Measurements from ENCODE around the gene CDH20. TPM values are rescaled to one million over a fixed set of nuclear protein-coding genes. Genes with fewer than 3 reads are reported as not detected.
"Not testable (repeated sequence)": the region's sequence is repeated elsewhere in the genome, so short reads cannot be mapped to it uniquely, and the experiment has no call there.

Gene CDH20
- total RNA-seq, 2 experiments from 2014 or later = 0.10 TPM; not detected in 1

DNA sequence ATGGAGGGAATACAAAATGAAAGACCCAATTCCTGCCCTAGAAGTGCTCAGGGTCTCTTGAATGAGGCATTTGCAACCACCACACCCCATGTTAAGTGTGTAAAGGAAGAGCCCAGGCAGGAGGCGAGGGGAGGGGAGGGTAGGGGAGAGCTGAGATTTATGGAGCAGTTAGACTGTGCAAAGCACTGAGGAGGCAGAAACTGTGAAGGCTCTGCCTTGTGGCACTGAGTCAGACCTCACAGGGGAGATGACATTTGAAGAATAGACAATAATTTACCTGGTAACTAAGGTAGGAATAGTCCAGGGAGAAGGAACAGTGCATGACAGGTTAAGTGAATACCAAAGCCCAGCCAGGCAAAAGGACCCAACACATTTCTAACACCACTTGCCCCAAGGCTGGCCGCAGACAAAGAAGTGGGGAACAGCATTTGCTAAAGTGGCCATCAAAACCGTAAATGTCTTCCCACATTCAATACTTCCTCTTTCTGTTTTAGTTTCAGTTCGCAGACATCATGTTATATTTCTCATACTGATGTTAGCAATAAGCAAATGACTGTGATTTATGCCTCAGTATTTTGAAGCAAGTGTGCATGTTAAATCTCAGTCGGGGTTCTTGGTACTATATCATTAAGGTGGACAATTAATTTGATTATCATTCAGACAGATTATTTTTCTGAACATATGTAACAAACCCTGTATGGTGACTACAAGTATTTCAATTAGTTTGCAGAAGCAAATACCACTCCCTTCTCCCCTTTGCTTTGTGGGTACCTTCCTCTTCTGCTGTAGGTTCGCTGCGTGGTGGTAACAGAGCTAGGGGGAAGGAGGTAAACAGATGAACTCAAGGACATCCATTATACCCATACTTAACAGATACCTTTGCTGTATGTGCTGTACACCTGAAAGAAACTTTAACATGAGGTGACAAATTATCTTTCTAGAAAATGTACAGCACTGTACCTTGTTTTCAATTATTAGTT lies 27.5 kb downstream of the CDH20 start:
- Mint-ChIP-seq H3K36me3 (no peaks in the 10 kb centered on the region), H3K27ac (no peak overlapping the region), H3K4me1 (ENCODE audit: low read depth) (peaks cover 3% of the 10 kb centered on the region), H3K27me3 (no peaks in the 10 kb centered on the region), H3K9me3 (no peaks in the 10 kb centered on the region), H3K4me3 (no peak overlapping the region)
- intact Hi-C loops (cut with micrococcal nuclease) = no loop called here
- CTCF ChIA-PET = no interaction called here
- no peak for DNase-seq
- POLR2A ChIA-PET = no interaction called here

DNA sequence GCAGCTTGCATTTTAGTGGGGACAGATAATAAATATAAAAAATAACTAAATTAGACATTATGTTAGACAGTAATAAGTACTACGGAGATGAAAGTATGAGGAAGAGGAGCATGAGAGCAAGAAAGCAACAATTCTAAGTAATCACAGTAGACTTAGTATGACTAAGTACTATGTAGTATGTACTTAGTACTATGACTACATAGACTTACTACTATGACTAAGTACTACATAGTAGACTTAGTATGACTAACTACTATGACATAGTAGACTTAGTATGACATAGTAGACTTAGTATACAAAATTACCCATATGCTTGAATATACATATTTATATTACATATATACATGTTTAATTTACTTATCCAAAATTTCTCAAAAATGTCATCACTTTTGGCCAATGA lies 29.3 kb downstream of the CDH20 start:
- H3K4me3 Mint-ChIP-seq = no peak overlapping the region
- H3K4me1 Mint-ChIP-seq (ENCODE audit: low read depth) = peaks cover 3% of the 10 kb centered on the region
- POLR2A ChIA-PET = no interaction called here
- H3K27ac Mint-ChIP-seq = no peak overlapping the region
- CTCF ChIA-PET = no interaction called here
- DNase-seq = no peak
- no peaks in the 10 kb centered on the region for H3K36me3 Mint-ChIP-seq
- intact Hi-C loops (cut with micrococcal nuclease) = no loop called here
- no peaks in the 10 kb centered on the region for H3K27me3 Mint-ChIP-seq
- no peaks in the 10 kb centered on the region for H3K9me3 Mint-ChIP-seq

DNA sequence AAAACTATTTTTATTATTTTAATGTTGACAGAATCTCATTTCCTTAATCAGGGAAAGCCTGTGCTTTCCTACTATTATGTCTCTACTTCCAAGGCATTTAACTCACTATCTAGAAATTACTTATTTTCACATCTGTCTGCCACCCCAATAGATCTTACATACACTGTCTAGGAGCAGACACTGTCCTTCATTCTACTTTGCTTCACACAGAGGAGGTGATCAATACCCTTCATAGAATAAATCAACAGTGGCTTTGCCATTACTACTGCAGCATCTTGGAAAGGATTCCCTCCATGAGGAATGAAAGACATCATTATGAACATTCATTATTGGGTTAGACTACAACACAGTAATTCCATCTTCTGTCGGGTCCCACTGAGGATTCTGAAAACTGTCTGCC lies 31.7 kb downstream of the CDH20 start:
- Mint-ChIP-seq H3K9me3 (no peaks in the 10 kb centered on the region), H3K27ac (no peak overlapping the region), H3K4me1 (ENCODE audit: low read depth) (peaks cover 3% of the 10 kb centered on the region), H3K36me3 (no peaks in the 10 kb centered on the region), H3K4me3 (no peak overlapping the region), H3K27me3 (no peaks in the 10 kb centered on the region)
- intact Hi-C loops (cut with micrococcal nuclease) = no loop called here
- ChIA-PET POLR2A (no interaction called here), CTCF (no interaction called here)
- DNase-seq = no peak

DNA sequence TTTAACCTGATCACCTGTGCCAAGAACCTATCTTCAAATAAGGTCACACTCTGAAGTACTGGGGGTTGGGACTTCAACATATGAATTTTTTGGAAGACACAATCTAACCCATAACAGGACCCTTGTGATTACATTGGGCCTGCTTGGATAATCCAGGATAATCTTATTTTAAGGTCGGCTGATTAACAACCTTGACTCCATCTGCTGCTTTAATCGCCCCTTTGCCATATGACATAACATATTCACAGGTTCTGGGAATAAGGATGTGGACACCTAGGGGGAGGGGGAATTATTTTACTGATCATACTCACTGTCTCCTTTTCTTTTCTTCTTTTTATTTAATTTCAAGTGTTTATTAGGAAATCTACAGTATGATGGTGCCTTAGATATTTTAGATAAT lies 34.8 kb downstream of the CDH20 start:
- CTCF ChIA-PET = no interaction called here

DNA sequence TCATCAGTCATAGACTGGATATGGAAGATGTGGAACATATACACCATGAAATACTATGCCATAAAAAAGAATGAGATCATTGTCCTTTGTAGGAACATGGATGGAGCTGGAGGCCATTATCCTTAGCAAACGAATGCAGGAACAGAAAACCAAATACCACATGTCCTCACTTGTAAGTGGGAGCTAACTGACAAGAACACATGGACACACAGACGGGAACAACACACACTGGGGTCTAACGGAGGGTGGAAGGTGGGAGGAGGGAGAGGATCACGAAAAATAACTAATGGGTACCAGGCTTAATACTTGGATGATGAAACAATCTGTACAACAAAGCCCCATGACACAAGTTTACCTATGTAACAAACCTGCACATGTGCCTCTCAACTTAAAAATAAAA lies 36.4 kb downstream of the CDH20 start:
- CTCF ChIA-PET; H3K4me3 Mint-ChIP-seq; POLR2A ChIA-PET; H3K9me3 Mint-ChIP-seq; H3K27ac Mint-ChIP-seq; intact Hi-C loops (cut with micrococcal nuclease); H3K4me1 Mint-ChIP-seq (ENCODE audit: low read depth); DNase-seq; H3K27me3 Mint-ChIP-seq; H3K36me3 Mint-ChIP-seq: not testable (repeated sequence)

More for the DNA sequence above, 34.8 kb downstream of the CDH20 start:
- POLR2A ChIA-PET = no interaction called here
- intact Hi-C loops (cut with micrococcal nuclease) = no loop called here
- no peak overlapping the region for H3K27ac Mint-ChIP-seq
- no peaks in the 10 kb centered on the region for H3K27me3 Mint-ChIP-seq
- no peaks in the 10 kb centered on the region for H3K4me1 Mint-ChIP-seq (ENCODE audit: low read depth)
- DNase-seq = no peak
- no peaks in the 10 kb centered on the region for H3K9me3 Mint-ChIP-seq
- H3K36me3 Mint-ChIP-seq = no peaks in the 10 kb centered on the region
- H3K4me3 Mint-ChIP-seq = no peak overlapping the region

DNA sequence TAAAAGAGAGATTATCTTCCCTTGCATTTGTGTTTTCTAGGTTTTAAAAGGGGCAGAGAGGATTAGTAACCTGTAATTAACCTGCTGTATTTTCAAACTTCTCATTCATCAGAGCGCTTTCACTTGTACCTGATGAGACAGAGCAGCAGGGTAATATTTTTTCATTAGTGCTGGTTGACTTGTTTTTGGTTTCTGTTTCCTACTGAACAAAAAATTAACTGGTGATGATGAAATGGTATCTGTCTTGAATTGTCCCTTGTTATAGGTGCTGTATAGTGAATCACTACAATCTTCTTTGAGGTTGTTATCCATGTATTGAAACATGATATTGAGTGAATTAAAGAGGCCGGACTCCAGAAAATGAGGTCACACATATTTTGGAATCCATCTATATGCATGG lies 37.9 kb downstream of the CDH20 start:
- intact Hi-C loops (cut with micrococcal nuclease) = no loop called here
- DNase-seq = no peak
- H3K27ac Mint-ChIP-seq = no peak overlapping the region
- H3K27me3 Mint-ChIP-seq = no peaks in the 10 kb centered on the region
- no peak overlapping the region for H3K4me3 Mint-ChIP-seq
- no peaks in the 10 kb centered on the region for H3K36me3 Mint-ChIP-seq
- CTCF ChIA-PET = no interaction called here
- no peaks in the 10 kb centered on the region for H3K4me1 Mint-ChIP-seq (ENCODE audit: low read depth)
- POLR2A ChIA-PET = no interaction called here
- H3K9me3 Mint-ChIP-seq = no peaks in the 10 kb centered on the region

DNA sequence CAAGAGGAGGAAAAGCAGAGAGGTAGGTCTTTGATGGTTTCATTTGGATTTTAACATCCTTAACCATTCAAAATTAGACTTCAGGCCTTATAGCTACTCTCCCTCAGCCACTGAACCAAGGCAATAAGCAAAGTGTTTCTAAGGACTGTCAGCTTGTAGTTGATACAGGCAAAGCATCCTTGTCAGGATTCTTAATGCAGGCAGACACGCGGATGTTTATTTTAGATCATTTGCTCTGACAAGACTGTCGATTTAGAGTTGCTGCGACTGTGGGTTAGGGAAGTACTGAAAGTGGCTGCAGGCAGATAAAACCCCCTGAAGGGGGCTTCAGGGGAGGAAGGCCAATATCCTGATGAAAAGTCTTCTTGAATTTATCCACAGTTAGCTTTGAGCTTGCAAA lies 46.6 kb downstream of the CDH20 start:
- H3K36me3 Mint-ChIP-seq = no peaks in the 10 kb centered on the region
- no peaks in the 10 kb centered on the region for H3K27me3 Mint-ChIP-seq
- ChIA-PET CTCF (no interaction called here), POLR2A (no interaction called here)
- no peaks in the 10 kb centered on the region for H3K4me1 Mint-ChIP-seq (ENCODE audit: low read depth)
- no peak overlapping the region for H3K27ac Mint-ChIP-seq
- no peaks in the 10 kb centered on the region for H3K9me3 Mint-ChIP-seq
- no peak for DNase-seq
- H3K4me3 Mint-ChIP-seq = no peak overlapping the region
- intact Hi-C loops (cut with micrococcal nuclease) = no loop called here

DNA sequence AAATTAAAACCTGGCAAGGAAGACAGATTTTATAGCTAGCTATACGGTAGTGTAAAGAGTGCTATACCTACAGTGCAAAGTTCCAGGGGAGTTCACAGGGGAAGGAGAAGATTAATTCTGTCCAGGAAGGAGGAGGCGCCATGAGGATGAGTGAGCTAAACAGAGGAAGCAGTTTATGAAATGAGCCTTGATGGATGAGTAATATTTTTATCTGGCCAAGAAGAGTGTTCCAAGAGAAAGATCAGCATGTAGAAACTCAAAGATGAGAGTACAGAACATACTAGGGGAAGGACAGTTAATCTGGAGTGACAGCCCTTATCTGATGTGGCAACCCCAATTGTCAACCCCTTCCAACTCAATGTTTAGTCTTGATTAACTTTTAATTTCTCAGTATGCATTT lies 54.8 kb downstream of the CDH20 start:
- H3K4me3 Mint-ChIP-seq = no peak overlapping the region
- DNase-seq = no peak
- H3K27ac Mint-ChIP-seq = no peak overlapping the region
- H3K36me3 Mint-ChIP-seq = no peaks in the 10 kb centered on the region
- ChIA-PET CTCF (no interaction called here), POLR2A (no interaction called here)
- no peaks in the 10 kb centered on the region for H3K4me1 Mint-ChIP-seq (ENCODE audit: low read depth)
- H3K27me3 Mint-ChIP-seq = peaks cover 2% of the 10 kb centered on the region
- H3K9me3 Mint-ChIP-seq = no peaks in the 10 kb centered on the region
- intact Hi-C loops (cut with micrococcal nuclease) = no loop called here

DNA sequence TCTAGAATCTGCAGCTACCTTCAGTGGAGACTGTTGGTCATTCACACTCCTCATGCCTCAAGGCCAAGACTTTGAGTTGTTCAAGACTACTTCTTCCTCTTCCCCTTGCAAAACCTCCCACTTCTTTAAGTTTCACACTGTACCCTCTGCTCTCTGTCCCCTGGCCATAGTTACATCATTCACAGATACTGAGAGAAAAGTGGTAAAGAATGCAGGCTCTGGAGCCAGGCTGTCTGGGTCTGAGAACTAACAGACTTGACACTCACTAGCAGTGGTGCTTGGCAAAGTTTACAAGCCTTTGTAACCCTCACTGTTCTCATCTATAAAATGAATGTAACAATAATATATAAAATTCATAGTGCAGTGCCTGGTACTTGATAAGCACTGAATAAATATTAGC lies 61.8 kb downstream of the CDH20 start:
- no peak overlapping the region for H3K27ac Mint-ChIP-seq
- no peaks in the 10 kb centered on the region for H3K27me3 Mint-ChIP-seq
- ChIA-PET CTCF (no interaction called here), POLR2A (no interaction called here)
- H3K4me1 Mint-ChIP-seq (ENCODE audit: low read depth) = no peaks in the 10 kb centered on the region
- no peaks in the 10 kb centered on the region for H3K9me3 Mint-ChIP-seq
- intact Hi-C loops (cut with micrococcal nuclease) = no loop called here
- no peak for DNase-seq
- H3K36me3 Mint-ChIP-seq = no peaks in the 10 kb centered on the region
- H3K4me3 Mint-ChIP-seq = no peak overlapping the region

DNA sequence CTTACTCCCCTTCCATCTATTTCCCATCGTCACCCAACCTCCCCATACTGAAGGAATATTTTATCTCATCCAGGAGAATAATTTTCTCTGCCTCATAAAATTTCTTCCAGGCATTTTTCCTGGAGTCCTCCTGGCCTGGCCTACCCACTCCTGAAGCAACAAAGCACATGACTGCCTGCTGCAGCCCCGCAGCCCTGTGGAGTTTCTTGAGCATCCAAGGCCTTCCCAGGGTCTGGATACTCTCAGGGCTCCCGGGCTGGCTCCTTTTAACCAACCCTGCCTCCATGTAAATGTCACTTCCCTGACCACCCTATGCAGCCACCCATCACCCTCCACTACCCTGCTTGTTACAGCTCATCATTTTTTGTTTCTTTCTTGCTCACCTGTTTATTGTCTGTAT lies 64.0 kb downstream of the CDH20 start:
- no peak for DNase-seq
- intact Hi-C loops (cut with micrococcal nuclease) = no loop called here
- POLR2A ChIA-PET = no interaction called here
- no peaks in the 10 kb centered on the region for H3K36me3 Mint-ChIP-seq
- H3K9me3 Mint-ChIP-seq = no peaks in the 10 kb centered on the region
- H3K27ac Mint-ChIP-seq = no peak overlapping the region
- CTCF ChIA-PET = no interaction called here
- H3K4me1 Mint-ChIP-seq (ENCODE audit: low read depth) = no peaks in the 10 kb centered on the region
- H3K27me3 Mint-ChIP-seq = peaks cover 3% of the 10 kb centered on the region
- H3K4me3 Mint-ChIP-seq = no peak overlapping the region

DNA sequence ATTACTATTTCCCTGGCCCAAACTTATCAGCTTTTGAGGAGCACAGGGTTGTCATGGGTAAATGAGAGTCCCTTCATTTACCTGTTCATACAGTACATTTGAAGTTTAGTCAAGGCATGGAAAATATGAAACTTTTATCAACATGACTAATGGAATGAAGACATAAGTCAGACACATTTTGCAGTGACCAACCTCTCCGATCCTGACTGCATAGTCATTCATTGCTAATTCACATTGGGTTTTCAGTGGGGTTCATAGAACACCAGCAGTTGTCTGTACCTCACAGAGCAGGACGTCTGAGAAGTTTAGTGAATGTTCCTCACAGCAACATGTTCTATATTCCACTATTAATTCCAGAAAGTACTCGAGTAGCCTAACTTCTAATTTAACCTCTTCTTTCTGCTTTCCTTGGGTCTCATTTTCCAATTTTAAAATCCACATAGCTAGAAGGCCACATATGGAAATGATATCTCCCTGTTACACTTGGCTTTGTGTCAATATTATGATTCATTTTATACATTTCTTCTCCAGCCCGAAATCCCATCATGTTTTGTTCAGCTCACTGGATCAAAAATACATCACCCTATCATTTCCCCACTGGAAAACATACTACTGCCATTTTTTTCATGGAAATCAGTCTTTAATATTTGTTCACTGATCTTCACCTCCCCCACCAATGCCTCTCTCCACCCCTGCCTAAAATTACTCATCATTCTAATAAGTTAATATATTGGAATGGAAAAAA lies 65.9 kb downstream of the CDH20 start:
- H3K27me3 Mint-ChIP-seq = peaks cover 3% of the 10 kb centered on the region
- intact Hi-C loops (cut with micrococcal nuclease) = no loop called here
- no peaks in the 10 kb centered on the region for H3K9me3 Mint-ChIP-seq
- ChIA-PET POLR2A (no interaction called here), CTCF (no interaction called here)
- no peak overlapping the region for H3K4me3 Mint-ChIP-seq
- no peaks in the 10 kb centered on the region for H3K36me3 Mint-ChIP-seq
- no peak for DNase-seq
- no peaks in the 10 kb centered on the region for H3K4me1 Mint-ChIP-seq (ENCODE audit: low read depth)
- no peak overlapping the region for H3K27ac Mint-ChIP-seq

DNA sequence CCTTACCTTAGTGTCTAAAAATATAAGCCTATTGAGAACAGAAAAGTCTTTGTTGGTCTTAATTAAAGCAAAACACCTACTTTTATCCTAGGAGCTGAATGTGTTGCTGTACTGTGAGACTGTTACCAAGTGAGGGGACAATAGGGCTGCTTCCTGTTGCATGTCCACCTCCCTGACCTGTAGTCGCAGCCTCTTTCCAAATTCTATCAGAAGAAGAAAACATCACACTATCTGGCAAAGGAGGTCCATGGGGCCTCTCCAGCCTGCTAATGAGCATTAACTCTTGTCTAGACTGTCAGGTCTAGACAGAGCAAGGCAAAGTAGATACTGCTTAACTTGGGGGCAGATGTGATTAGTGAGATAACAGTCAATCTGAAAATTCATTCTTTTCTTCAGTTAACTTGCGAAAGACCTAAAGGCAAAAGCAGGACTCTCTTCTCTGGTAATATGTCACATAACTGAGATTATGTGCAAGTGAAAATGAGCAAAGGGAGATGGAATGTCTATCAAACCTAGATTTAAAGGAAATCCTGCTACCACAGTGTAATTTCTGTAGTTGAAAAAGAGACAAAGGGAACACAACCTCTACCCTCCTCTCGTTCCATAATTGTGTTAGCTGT lies 66.9 kb downstream of the CDH20 start:
- no peak for DNase-seq
- no peak overlapping the region for H3K27ac Mint-ChIP-seq
- H3K9me3 Mint-ChIP-seq = no peaks in the 10 kb centered on the region
- H3K4me3 Mint-ChIP-seq = no peak overlapping the region
- H3K36me3 Mint-ChIP-seq = no peaks in the 10 kb centered on the region
- H3K4me1 Mint-ChIP-seq (ENCODE audit: low read depth) = no peaks in the 10 kb centered on the region
- ChIA-PET CTCF (no interaction called here), POLR2A (no interaction called here)
- intact Hi-C loops (cut with micrococcal nuclease) = no loop called here
- H3K27me3 Mint-ChIP-seq = peaks cover 3% of the 10 kb centered on the region

DNA sequence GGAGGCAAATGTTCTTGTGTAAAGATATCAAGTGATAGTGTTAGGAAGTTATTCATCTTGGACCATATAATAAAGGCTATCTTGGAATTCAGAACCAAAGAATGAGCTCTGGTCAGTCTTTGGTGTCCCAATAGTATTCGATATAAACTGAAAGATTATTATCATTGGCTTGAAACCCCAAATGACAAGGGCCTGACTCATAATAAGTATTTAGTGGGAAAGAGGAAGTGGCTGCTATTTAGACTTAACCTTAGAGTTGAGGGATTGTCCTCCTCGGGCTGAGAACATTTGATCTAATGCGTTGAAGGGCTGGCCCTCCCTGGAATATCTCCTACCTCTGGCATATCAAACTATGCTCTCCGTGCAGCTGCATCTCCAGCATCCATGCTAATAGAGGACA lies 67.5 kb downstream of the CDH20 start:
- H3K27me3 Mint-ChIP-seq = peaks cover 3% of the 10 kb centered on the region
- intact Hi-C loops (cut with micrococcal nuclease) = no loop called here
- H3K4me3 Mint-ChIP-seq = no peak overlapping the region
- H3K36me3 Mint-ChIP-seq = no peaks in the 10 kb centered on the region
- ChIA-PET POLR2A (no interaction called here), CTCF (no interaction called here)
- no peaks in the 10 kb centered on the region for H3K9me3 Mint-ChIP-seq
- no peaks in the 10 kb centered on the region for H3K4me1 Mint-ChIP-seq (ENCODE audit: low read depth)
- no peak for DNase-seq
- H3K27ac Mint-ChIP-seq = no peak overlapping the region
